SU-DHL-6 (cell line): Measurements from ENCODE around the gene GPR12.

ENCODE experiments used
- CTCF ChIP-seq: fragments of 200-600 bp; sonication (generic); IDR thresholded peaks from one replicate; pipeline ENCODE4 v1.5.1; 2017; ENCODE audit warnings: antibody characterized with exemption, mild to moderate bottlenecking, low read length, moderate library complexity; ENCODE audit not compliant: insufficient read depth, poor library complexity, severe bottlenecking
- EZH2phosphoT487 ChIP-seq: fragments of 200-600 bp; sonication (generic), shearing (Covaris generic); conservative IDR thresholded peaks from 2 replicates; pipeline ENCODE4 v1.6.1; 2018; ENCODE audit warnings: mild to moderate bottlenecking, antibody characterized with exemption, low read length, moderate library complexity, mixed read lengths

GRCh38 chr13:26708007-26708297 is 52.6 kb downstream of the GPR12 start:
- no peak for TF ChIP-seq CTCF
- TF ChIP-seq EZH2phosphoT487, result no peak
